SK-N-SH treated with all-trans-retinoic acid at 6 μM for 48 hours (cell line): Measurements from ENCODE around the gene KCNH2.

Experiments
- ATAC-seq: fragments of 200-7000 bp; cut with Tn5 transposase; 3 replicates; pipeline ENCODE4 v1.9.1; 2020; ENCODE audit warnings: mild to moderate bottlenecking, moderate library complexity
- ARNTL ChIP-seq: fragments of 450-650 bp; formaldehyde crosslinking; IDR thresholded peaks from 2 replicates; pipeline ENCODE4 v1.5.0; 2020; ENCODE audit warnings: low read depth, mild to moderate bottlenecking, moderate library complexity, borderline replicate concordance
- CSDC2 ChIP-seq: fragments of 250-450 bp; sonication (Bioruptor Pico); IDR thresholded peaks from 2 replicates; pipeline ENCODE4 v1.5.0; 2020; ENCODE audit warnings: mild to moderate bottlenecking, moderate library complexity
- ISL1 ChIP-seq: fragments of 250-450 bp; sonication (Bioruptor Pico); IDR thresholded peaks from 2 replicates; pipeline ENCODE4 v2.1.2; 2022; ENCODE audit warnings: mild to moderate bottlenecking, moderate library complexity
- OSR1 ChIP-seq: fragments of 250-450 bp; sonication (Bioruptor Pico); IDR thresholded peaks from 2 replicates; pipeline ENCODE4 v1.8.0; 2022; ENCODE audit warnings: moderate library complexity, mild to moderate bottlenecking, inconsistent platforms
- PPARA ChIP-seq: fragments of 250-450 bp; sonication (Bioruptor Pico); IDR thresholded peaks from 2 replicates; pipeline ENCODE4 v1.5.0; 2020; ENCODE audit warnings: mild to moderate bottlenecking, borderline replicate concordance
- RARB ChIP-seq: fragments of 250-450 bp; sonication (Bioruptor Pico); IDR thresholded peaks from 2 replicates; pipeline ENCODE4 v1.8.0; 2021; ENCODE audit warnings: mild to moderate bottlenecking, moderate library complexity
- SNAI2 ChIP-seq: fragments of 250-450 bp; sonication (Bioruptor Pico); IDR thresholded peaks from 2 replicates; pipeline ENCODE4 v1.5.0; 2020; ENCODE audit warnings: mild to moderate bottlenecking, moderate library complexity
- TCF4 ChIP-seq: fragments of 250-450 bp; sonication (Bioruptor Pico); IDR thresholded peaks from 2 replicates; pipeline ENCODE4 v1.8.0; 2021; ENCODE audit warnings: mild to moderate bottlenecking, moderate library complexity, borderline replicate concordance
- TOX ChIP-seq: fragments of 250-450 bp; sonication (Bioruptor Pico); IDR thresholded peaks from 2 replicates; pipeline ENCODE4 v1.8.0; 2021; ENCODE audit warnings: mild to moderate bottlenecking, moderate library complexity, borderline replicate concordance
- ZC3H10 ChIP-seq: fragments of 250-450 bp; sonication (Bioruptor Pico); IDR thresholded peaks from 2 replicates; pipeline ENCODE4 v1.5.1; 2021; ENCODE audit warnings: mild to moderate bottlenecking, moderate library complexity
- ZFP3 ChIP-seq: fragments of 250-450 bp; sonication (Bioruptor Pico); IDR thresholded peaks from 2 replicates; pipeline ENCODE4 v1.5.0; 2020; ENCODE audit warnings: mild to moderate bottlenecking, moderate library complexity
- ZFP30 ChIP-seq: fragments of 450-650 bp; formaldehyde crosslinking; IDR thresholded peaks from 2 replicates; pipeline ENCODE4 v1.5.0; 2022; ENCODE audit warnings: mild to moderate bottlenecking, moderate library complexity
- ZNF565 ChIP-seq: fragments of 450-650 bp; formaldehyde crosslinking; conservative IDR thresholded peaks from 2 replicates; pipeline ENCODE4 v1.5.0; 2020; ENCODE audit warnings: low read depth, mild to moderate bottlenecking, moderate library complexity
- ZNF70 ChIP-seq: fragments of 450-650 bp; formaldehyde crosslinking; IDR thresholded peaks from 2 replicates; pipeline ENCODE4 v1.5.0; 2020; ENCODE audit warnings: mild to moderate bottlenecking, moderate library complexity
- ZNF8 ChIP-seq: fragments of 450-650 bp; formaldehyde crosslinking; IDR thresholded peaks from 2 replicates; pipeline ENCODE4 v1.5.0; 2020; ENCODE audit warnings: mild to moderate bottlenecking, moderate library complexity
- TF ChIP-seq, protein P1 (sequence below): fragments of 250-450 bp; sonication (Bioruptor Pico); IDR thresholded peaks from 2 replicates; pipeline ENCODE4 v1.5.1; 2021; ENCODE audit warnings: mild to moderate bottlenecking, moderate library complexity
- TF ChIP-seq, protein P2 (sequence below): fragments of 250-450 bp; sonication (Bioruptor Pico); IDR thresholded peaks from 2 replicates; pipeline ENCODE4 v1.8.0; 2020; ENCODE audit warnings: mild to moderate bottlenecking, moderate library complexity, borderline replicate concordance
- TF ChIP-seq, protein P3 (sequence below): fragments of 250-450 bp; sonication (Bioruptor Pico); IDR thresholded peaks from 2 replicates; pipeline ENCODE4 v1.5.0; 2020; ENCODE audit warnings: mild to moderate bottlenecking, moderate library complexity
- TF ChIP-seq, protein P4 (sequence below): fragments of 250-450 bp; sonication (Bioruptor Pico); IDR thresholded peaks from 2 replicates; pipeline ENCODE4 v1.5.1; 2020; ENCODE audit warnings: low read depth, mild to moderate bottlenecking, moderate library complexity

Gene KCNH2

GRCh38 chr7:150898475-150899011, 79.6 kb downstream of the KCNH2 start:
- TF ChIP-seq ARNTL (CRISPR knock-in tag) (no peak), CSDC2 (no peak), TCF4 (CRISPR knock-in tag) (peak; percentile 42; the same call in 1 of the 2 replicates), ZC3H10 (CRISPR knock-in tag) (no peak), ISL1 (CRISPR knock-in tag) (0 out of 2 replicates have a peak, but pooled peaks have one; percentile 8), ZNF70 (CRISPR knock-in tag) (peak; percentile 80), SNAI2 (CRISPR knock-in tag) (no peak), ZFP30 (CRISPR knock-in tag) (peak; percentile 36; the same call in 1 of the 2 replicates), ZFP3 (CRISPR knock-in tag) (peak; percentile 37; the same call in 1 of the 2 replicates)
- TF ChIP-seq, protein P1, sequence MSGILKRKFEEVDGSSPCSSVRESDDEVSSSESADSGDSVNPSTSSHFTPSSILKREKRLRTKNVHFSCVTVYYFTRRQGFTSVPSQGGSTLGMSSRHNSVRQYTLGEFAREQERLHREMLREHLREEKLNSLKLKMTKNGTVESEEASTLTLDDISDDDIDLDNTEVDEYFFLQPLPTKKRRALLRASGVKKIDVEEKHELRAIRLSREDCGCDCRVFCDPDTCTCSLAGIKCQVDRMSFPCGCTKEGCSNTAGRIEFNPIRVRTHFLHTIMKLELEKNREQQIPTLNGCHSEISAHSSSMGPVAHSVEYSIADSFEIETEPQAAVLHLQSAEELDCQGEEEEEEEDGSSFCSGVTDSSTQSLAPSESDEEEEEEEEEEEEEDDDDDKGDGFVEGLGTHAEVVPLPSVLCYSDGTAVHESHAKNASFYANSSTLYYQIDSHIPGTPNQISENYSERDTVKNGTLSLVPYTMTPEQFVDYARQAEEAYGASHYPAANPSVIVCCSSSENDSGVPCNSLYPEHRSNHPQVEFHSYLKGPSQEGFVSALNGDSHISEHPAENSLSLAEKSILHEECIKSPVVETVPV (CRISPR knock-in tag), result no peak
- TF ChIP-seq, protein P2, sequence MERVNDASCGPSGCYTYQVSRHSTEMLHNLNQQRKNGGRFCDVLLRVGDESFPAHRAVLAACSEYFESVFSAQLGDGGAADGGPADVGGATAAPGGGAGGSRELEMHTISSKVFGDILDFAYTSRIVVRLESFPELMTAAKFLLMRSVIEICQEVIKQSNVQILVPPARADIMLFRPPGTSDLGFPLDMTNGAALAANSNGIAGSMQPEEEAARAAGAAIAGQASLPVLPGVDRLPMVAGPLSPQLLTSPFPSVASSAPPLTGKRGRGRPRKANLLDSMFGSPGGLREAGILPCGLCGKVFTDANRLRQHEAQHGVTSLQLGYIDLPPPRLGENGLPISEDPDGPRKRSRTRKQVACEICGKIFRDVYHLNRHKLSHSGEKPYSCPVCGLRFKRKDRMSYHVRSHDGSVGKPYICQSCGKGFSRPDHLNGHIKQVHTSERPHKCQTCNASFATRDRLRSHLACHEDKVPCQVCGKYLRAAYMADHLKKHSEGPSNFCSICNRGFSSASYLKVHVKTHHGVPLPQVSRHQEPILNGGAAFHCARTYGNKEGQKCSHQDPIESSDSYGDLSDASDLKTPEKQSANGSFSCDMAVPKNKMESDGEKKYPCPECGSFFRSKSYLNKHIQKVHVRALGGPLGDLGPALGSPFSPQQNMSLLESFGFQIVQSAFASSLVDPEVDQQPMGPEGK (CRISPR knock-in tag), result no peak
- peak; percentile 90 for ATAC-seq

DNA sequence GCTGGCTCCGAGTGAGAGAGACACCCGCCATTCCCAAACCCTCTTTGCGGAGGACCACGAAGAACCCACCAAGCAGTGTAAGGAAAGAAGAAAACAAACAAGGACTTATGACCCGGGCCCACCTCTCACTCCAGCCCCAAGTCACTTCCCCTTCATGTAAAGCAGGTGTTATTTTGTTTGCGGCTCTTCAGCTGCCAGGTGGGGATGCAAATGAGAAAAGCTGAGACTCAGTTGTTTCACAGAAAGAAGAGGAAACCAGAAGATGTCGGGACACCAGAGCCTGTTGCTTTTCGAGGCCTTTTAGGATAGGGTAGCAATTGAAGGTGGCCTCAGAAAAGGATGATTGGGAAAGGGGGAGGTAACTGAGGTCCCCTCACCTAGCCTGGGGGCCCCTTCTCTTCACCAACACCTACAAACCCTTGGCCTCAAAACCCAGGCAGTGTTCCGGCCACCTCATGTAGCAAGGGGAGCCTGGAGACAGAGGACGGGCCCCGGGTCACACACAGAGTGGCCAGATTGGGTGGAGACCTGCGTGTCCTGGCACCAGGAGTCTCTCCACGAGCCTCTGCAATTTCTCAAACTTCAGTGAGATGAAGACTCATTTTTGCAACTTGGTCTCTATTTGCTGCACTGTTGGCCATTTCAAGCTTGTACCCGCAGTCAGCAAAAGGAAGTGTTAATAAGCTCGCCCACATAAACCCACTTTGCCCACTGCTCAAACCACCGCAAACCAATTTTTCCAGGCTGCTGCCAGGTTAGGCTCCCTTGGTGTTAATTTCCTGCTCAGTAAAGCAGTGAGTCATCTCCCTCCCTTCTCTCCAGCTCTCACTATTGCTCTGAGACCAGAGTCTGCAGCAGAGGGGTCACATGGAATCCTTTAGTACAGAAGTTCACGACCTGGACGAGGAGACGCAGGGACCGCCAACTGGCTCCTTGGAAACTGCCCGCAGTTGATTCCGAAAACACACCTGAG, 80.3 kb downstream of the KCNH2 start:
- TF ChIP-seq ZFP3 (CRISPR knock-in tag) (no peak), ZNF70 (CRISPR knock-in tag) (no peak), ZNF565 (CRISPR knock-in tag) (no peak), CSDC2 (no peak), OSR1 (CRISPR knock-in tag) (no peak), ZC3H10 (CRISPR knock-in tag) (no peak)
- ATAC-seq, result no peak

- TF ChIP-seq, protein P2 (CRISPR knock-in tag), result no peak
- TF ChIP-seq, protein P3, sequence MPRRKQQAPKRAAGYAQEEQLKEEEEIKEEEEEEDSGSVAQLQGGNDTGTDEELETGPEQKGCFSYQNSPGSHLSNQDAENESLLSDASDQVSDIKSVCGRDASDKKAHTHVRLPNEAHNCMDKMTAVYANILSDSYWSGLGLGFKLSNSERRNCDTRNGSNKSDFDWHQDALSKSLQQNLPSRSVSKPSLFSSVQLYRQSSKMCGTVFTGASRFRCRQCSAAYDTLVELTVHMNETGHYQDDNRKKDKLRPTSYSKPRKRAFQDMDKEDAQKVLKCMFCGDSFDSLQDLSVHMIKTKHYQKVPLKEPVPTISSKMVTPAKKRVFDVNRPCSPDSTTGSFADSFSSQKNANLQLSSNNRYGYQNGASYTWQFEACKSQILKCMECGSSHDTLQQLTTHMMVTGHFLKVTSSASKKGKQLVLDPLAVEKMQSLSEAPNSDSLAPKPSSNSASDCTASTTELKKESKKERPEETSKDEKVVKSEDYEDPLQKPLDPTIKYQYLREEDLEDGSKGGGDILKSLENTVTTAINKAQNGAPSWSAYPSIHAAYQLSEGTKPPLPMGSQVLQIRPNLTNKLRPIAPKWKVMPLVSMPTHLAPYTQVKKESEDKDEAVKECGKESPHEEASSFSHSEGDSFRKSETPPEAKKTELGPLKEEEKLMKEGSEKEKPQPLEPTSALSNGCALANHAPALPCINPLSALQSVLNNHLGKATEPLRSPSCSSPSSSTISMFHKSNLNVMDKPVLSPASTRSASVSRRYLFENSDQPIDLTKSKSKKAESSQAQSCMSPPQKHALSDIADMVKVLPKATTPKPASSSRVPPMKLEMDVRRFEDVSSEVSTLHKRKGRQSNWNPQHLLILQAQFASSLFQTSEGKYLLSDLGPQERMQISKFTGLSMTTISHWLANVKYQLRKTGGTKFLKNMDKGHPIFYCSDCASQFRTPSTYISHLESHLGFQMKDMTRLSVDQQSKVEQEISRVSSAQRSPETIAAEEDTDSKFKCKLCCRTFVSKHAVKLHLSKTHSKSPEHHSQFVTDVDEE, result no peak
- TF ChIP-seq ZNF8 (CRISPR knock-in tag), result no peak
- TF ChIP-seq OSR1 (CRISPR knock-in tag), result no peak
- no peak for TF ChIP-seq ZNF565 (CRISPR knock-in tag)
- TF ChIP-seq PPARA (CRISPR knock-in tag), result no peak
- no peak for TF ChIP-seq ZC3H10 (CRISPR knock-in tag)
- TF ChIP-seq RARB (CRISPR knock-in tag), result no peak
- TF ChIP-seq ZNF70 (CRISPR knock-in tag), result no peak
- no peak for TF ChIP-seq CSDC2
- no peak for TF ChIP-seq ARNTL (CRISPR knock-in tag)
- no peak for TF ChIP-seq TOX (CRISPR knock-in tag)
- TF ChIP-seq, protein P4, sequence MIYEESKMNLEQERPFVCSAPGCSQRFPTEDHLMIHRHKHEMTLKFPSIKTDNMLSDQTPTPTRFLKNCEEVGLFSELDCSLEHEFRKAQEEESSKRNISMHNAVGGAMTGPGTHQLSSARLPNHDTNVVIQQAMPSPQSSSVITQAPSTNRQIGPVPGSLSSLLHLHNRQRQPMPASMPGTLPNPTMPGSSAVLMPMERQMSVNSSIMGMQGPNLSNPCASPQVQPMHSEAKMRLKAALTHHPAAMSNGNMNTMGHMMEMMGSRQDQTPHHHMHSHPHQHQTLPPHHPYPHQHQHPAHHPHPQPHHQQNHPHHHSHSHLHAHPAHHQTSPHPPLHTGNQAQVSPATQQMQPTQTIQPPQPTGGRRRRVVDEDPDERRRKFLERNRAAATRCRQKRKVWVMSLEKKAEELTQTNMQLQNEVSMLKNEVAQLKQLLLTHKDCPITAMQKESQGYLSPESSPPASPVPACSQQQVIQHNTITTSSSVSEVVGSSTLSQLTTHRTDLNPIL (CRISPR knock-in tag), result no peak
- no peak for TF ChIP-seq TCF4 (CRISPR knock-in tag)
These were observed 81.4 kb downstream of the KCNH2 start for GRCh38 chr7:150896562-150897209.

More at GRCh38 chr7:150896562-150897209, 81.4 kb downstream of the KCNH2 start:
- no peak for ATAC-seq
